HG03097 (cell line): Measurements from ENCODE around the gene TREH.
"Not testable (repeated sequence)": the region's sequence is repeated elsewhere in the genome, so short reads cannot be mapped to it uniquely, and the experiment has no call there.

ENCODE experiments used
- ATAC-seq: cut with Tn5 transposase; IDR thresholded peaks from one replicate; pipeline ENCODE4 v1.9.1; 2021; ENCODE audit not compliant: unreplicated experiment, low FRiP score

Gene TREH

GRCh38 chr11:118697346-118697745 is 17.9 kb upstream of the TREH start:
- ATAC-seq, result no peak

GRCh38 chr11:118696673-118697226 is 17.3 kb upstream of the TREH start:
- ATAC-seq, result no peak

- no peak for ATAC-seq
Measured at GRCh38 chr11:118694771-118695170, 15.3 kb upstream of the TREH start.

GRCh38 chr11:118694185-118694584 is 14.7 kb upstream of the TREH start:
- ATAC-seq, result no peak

GRCh38 chr11:118691926-118692830 is 12.7 kb upstream of the TREH start:
- no peak for ATAC-seq

DNA sequence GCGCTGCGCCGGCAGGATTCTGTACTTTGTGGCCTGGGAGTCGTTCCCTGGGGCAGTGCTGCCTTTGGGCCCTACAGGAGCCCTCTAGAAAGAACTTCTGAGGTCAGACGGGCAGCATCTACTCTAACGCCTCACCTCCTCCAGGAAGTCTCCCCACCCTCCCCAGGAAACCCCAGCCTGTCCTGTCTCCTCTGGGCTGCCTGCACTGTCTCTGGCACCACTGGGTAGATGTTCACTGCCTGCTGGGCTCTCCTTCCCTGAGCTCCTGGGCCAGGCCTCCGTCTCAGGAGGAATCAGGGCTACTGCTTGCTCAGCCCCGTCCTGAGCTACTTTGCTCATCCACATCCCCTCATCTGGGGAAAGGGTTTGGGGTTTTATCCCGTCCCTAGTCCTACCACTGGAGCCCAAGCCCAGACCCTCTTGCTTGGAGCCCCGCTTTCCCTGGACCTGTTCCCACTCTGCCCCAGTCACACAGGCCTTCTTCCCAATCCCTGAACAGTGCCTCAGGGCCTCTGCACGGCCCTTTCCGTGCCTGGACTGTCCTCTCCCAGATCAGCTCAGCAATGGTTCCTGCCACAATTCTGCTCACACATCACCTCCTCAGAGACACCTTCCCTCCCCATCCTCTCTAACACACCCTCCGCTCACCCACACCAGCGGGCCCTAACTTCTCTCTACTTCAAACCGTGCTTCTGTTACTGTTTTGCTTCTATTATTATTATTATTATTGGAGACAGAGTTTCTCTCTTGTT is 11.3 kb upstream of the TREH start:
- ATAC-seq, result no peak

DNA sequence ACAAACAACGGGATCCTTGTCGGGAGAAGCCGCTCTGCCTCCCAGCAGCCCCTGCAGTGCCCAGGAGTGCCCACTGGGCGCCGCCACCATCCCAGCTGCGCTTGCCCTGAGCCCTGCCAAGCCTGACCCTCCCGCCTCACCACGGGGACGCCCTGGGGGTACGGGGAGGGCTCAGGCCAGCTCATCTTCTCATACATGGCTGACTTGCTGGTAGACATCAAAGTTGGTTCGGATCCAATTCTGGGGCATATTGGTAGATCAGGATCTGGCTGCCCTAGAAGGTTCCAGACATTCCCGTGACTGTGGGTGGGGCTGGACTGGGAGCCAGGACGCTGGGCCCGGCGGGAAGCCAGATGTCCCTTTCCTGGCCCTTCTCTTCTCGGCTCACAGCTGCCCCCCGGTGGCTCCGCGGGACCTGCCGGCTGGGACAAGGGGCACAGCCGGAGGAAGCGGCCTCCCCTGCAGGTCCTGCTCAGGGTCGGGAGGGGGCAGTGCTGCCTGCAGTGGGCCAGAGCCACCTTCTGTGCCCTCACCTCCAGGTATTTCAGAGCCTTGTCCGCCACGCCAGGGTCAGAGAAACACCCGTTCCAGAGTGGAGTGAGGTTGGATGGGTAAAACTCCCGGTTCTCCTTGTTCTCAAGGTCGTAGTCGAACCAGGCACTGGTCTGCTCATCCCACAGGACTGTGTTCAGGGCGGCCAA is 10.6 kb upstream of the TREH start:
- peak; percentile 75 for ATAC-seq

DNA sequence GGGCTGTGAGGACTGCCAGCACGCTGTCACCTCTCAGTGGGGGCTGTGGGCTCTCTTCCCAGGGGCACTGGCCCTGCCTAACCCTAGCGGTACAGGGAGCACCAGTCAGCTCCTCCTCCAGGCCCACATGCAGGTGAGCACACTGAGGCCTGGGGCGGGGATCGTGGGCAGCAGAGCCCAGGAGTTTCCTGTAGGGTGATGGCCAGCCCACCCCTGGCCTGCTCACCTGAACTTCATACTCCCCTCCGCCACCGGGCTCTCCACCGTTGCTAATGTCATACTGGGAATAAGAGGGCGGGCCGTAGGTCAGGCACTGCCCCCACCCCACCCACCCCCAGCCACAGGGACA is 10.0 kb upstream of the TREH start:
- no peak for ATAC-seq

- no peak for ATAC-seq
Measured at GRCh38 chr11:118688851-118689502, 9.5 kb upstream of the TREH start.

DNA sequence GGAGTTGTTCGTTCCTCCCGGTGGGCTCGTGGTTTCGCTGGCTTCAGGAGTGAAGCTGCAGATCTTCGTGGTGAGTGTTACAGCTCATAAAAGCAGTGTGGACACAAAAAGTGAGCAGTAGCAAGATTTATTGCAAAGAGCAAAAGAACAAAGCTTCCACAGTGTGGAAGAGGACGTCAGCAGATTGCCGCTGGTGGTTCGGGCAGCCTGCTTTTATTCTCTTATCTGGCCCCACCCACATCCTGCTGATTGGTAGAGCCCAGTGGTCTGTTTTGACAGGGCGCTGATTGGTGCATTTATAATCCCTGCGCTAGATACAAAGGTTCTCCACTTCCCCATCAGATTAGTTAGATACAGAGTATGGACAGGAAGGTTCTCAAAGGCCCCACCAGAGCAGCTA is 8.9 kb upstream of the TREH start:
- ATAC-seq, result not testable (repeated sequence)

DNA sequence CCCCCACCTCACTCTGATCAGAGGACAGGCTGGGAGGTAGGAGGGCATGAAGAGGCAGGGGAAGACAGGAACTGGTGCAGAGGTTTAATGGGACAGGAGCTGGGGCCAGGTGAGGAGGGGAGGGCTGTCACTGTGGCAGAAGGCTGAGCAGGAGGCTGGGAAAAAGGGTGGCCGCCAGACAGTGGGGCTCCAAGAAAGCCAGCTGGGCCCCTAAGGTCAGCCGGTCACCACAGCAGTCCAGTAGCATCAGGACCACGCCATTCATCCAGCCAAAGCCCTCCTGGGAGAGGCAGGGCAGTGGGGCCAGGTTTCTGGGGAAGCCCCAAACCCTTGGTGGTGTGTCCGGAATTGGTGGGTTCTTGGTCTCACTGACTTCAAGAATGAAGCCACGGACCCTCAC is 8.5 kb upstream of the TREH start:
- no peak for ATAC-seq

GRCh38 chr11:118684187-118684586 is 4.7 kb upstream of the TREH start:
- no peak for ATAC-seq

- ATAC-seq, result not testable (repeated sequence)
Measured at GRCh38 chr11:118682939-118683338, 3.5 kb upstream of the TREH start.

DNA sequence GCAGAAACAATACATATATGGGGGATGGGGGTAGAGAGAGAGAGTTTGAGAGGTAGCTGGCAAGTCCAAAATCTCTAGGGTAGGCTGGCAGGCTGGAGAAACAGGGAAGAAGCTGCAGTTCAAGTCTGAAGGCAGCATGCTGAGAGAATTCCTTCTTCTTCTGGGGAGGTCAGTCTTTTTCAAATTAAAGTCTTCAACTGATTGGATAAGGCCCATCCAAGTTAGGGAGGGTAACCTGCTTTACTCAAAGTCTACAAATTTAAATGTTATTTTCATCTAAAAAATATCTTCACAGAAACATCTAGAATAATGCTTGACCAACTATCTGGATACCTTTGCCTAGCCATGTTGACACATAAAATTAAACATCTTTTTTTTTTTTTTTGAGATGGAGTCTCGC is 2.9 kb upstream of the TREH start:
- ATAC-seq, result no peak

DNA sequence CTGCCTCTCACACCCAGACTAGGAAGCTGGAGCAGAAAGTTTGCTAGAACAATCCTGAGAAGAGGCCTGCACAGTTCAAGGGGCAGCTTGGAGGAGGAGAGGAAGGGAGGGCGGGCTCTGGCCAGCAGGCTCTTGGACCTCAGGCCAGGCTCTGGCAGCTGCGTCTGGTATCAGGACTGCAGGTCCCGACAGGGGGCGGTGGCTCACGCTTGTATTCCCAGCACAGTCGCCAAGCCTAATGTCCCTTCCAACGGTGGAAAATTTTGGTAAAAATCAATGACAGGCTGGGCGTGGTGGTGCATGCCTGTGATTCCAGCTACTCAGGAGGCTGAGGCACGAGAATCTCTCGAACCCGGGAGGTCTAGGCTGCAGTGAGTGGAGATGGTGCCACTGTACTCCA is 542 bp downstream of the TREH start:
- ATAC-seq, result not testable (repeated sequence)

DNA sequence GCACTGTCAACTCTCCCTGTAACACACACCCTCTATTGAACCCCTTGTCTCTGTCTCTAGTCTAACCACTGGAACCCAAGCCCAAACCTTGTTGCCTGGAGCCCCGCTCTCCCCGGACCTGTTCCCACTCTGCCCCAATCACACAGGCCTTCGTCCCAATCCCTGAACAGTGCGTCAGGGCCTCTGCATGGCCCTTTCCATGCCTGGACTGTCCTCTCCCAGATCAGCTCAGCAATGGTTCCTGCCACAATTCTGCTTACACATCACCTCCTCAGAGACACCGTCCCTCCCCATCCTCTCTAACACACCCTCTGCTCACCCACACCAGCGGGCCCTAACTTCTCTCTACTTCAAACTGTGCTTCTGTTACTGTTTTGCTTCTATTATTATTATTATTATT is 1.5 kb downstream of the TREH start:
- ATAC-seq, result no peak

DNA sequence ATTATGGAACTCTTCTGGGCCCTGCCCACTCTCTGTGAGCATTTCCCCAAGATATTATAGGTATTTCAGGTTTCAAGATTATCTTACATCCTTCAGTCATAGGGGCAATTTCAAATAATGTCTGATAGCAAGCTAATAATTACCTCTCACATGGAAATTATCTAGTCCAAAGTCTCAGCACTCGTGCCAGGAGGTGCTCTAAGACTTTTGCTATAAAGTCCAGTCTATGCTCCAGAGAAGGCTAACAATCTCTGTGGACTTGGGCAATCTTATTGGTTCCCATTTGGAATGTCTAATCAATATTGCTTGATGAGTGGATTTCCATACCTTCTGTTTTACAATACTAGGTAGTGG is 5.4 kb downstream of the TREH start:
- no peak for ATAC-seq

DNA sequence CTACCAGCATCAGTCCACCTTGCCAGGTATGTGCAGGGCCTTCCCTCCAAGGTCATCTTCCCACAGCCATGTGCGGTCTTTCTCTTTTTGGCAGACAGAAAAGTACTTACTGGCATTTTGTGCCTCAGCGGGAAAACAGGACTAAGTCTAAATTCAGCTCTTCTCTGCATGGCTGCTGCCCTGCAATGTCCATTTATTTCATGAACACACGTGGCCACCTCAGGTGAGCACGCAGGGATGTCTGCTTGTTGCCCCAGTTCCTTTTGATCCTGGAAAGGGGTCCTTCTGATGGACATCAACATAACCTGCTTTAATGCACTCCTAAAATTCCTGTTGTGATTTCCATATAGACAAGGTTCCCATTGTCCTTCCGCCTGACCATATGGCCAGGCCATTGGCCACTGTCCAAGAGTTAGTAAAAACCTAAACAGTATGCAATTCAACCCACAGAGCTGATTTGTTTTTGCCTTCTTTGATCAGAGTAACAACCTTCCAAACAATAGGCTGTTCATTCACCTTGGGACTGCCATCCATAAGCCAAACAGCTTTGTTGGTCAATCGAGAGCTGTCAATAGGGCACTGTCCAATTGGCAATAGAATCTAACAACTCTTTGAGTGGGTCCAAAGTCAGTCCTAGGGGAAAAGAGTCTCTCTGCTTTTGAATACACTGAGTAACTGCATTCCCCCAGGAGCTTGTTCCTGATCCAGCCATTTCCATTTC is 5.9 kb downstream of the TREH start:
- ATAC-seq, result no peak

DNA sequence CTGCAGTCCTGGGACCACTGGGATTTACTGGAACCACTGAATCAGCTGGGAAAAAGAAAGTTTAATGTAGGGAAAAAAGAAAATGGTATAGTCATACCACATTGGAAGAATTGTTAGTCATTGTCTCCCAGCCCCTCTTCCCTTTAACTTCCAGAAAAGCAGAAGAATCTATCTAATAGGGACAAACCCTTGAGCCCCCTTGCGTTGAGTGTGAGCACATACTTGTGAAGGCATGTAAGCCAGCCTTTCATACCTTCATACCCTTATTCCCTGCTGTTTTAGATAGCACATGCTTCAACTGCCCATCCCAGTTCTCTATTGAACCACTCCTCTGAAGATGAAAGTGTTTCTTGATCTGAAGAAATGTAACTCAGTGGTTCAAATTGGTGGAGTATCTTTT is 6.6 kb downstream of the TREH start:
- ATAC-seq, result no peak

DNA sequence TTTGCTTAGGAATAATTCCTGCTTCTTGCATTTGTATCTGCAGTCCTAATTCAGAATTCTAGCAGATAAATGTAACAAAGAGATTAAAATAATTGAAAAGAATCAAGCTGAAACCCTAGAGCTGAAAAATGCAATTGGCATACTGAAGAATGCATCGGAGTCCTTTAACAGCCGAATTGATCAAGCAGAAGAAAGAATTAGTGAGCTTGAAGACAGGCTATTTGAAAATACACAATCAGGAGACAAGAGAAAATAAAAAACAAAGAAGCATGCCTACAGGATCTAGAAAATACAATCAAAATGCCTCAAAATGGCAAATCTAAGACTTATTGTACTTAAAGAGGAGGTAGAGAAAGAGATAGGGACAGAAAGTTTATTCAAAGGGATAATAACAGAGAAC is 8.2 kb downstream of the TREH start:
- no peak for ATAC-seq
